Raji (cell line): ENCODE measurements around the gene FHIT.

ENCODE experiments used
- POLR2A ChIP-seq: IDR thresholded peaks from 2 replicates; pipeline ENCODE4 v1.6.1; 2011; ENCODE audit warnings: low read depth, low read length, control low read depth; ENCODE audit not compliant: insufficient read depth

FHIT gene

DNA sequence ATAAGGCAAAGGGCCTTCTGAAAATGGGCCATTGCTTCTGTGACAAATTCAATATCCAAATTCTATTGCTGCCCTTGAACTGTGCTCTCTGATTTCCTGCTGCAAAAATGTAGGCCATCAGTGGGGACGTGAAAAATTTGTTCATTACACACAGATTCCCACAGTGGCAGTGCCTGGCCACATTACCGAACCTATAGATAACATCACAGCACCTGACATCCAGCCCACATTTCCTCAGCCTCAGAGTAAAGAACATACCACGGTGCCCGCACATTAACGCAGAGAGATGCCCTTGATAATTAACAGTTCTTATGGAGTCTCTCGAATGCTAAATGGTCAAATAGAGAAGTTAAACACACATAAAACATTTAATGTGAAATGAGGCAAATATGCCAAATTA is 1269.9 kb downstream of the FHIT start:
- TF ChIP-seq POLR2A = no peak

DNA sequence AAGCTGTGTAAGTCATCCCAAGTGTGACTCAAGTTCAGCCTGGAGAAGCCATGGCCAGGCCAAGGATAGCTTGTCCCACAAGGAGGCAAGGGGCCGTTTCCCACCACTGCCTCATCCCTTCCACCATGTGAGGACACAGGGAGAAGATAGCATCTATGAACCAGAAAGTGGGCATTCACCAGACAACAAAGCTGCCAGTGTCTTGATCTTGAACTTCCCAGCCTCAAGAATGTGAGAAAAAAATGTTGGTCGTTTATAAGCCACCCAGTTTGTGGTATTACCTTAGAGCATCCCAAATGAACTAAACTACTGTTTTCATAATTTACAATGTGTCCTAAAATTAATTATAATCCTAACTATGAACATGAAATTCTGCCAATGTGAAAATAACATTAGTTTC is 1270.7 kb downstream of the FHIT start:
- TF ChIP-seq POLR2A = no peak

DNA sequence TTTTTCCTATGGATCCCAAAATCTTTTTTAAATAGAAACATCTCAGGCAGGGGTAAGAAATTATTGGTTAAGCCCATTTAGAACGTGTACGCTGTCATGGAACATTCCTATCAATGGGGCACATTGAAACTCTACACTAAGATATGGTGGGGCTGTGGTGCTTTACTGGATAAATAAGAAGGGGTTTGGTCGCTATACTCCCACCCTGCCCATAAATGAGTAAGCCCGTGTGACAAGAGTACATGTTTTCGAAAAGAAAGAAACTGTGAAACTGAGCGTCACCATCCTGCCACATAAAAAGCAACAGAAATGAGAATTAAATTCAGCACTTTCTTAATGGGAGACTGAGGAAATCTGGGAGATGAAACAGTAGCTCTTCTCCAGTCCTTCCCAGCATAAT is 1271.7 kb downstream of the FHIT start:
- no peak for TF ChIP-seq POLR2A

DNA sequence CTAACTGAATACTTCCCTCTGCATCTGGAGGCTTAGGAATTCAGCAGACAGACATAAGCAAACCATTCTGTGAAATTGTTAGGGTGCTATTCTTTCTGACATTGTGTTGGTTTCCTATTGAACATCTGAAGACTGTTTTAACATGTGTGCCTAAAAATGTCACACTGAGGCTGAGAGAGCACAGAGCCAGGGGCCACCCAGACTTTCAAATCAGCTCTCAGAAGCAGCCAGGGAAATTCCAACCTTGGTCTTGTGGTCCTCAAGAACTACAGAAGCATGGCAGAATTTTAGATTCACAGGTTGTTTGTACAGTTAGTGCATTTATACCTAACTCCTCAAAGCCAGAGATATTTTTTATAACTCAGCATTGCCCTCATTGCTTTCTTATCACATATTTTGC is 1272.3 kb downstream of the FHIT start:
- no peak for TF ChIP-seq POLR2A

DNA sequence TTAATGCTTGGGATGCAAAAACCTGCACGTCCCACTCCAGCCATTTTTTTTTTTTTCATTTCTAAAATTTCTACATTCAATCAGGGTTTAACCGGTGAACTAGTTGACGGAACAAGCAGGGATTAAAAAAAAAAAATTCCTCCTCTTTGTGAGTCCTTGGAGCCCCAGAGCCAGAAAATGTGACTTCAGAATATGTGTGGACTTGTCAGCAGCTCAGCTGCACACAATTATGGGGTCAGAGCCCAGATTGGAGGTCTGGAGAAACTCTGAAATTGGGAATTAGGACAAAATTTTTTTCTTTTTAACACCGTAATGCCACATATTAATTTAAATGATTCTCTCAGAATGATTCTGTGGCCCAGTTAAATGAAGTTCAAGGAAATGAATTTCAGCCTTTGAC is 1280.5 kb downstream of the FHIT start:
- no peak for TF ChIP-seq POLR2A

DNA sequence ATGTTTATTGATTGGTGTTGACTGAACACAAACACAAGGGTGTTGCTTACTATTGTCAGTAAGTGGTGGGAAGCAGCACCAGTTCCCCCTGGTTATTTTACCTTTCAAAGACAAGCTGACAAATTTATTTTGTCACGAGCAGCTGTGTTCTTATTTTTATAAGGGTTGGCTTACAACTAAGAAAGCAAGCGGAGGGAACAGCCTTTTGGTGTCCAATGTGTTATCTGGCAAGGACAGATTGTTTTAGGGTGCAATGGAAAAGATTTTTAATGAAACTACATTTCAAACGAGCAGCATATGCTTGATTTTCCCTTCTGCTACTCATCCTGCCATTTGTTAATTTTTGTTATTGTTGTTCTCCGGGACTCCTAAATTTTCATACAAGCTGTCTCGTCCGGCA is 1280.9 kb downstream of the FHIT start:
- no peak for TF ChIP-seq POLR2A

DNA sequence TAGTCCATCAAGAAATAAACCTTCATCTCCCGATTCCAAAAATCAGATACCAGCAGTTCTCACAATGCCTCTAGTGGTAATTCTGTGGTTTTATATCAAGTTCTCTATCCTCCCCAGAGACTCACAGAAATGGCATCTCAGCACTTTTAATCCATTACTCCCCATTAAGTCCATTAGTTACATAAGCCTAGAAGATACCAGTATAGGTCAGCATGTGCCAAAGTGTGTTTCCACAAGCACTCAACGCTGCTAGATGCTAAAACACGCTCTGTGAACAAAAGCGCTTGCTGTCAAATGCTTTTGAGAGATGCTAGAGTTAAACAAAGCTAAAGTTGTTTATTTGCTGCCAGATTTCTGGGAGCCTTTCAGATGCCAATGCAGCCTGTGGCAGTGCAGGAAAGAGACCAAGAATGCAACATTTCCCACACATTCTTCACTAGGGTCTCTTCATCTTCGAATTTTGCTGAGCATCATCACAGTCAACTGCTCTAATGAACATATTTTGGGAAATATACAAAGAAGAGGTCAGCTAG is 1282.7 kb downstream of the FHIT start:
- no peak for TF ChIP-seq POLR2A

DNA sequence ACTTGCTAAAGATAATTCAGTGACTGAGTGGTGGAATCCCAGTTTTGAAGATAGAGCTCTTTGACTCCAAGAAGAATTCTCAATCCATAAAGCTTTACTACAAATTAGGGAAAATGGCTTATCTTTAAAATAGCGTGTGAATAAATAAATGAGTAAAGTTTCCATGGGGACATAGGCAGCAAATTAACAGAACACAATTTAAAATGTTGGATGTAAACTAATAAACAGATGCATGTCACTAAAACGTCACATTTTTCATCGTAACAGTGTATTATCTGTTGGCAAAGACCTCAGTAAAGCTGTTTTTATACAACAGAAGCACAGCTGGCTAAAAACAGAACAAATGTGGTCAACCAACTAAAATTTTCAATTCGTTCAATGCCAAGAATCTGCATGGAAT is 1287.6 kb downstream of the FHIT start:
- no peak for TF ChIP-seq POLR2A

DNA sequence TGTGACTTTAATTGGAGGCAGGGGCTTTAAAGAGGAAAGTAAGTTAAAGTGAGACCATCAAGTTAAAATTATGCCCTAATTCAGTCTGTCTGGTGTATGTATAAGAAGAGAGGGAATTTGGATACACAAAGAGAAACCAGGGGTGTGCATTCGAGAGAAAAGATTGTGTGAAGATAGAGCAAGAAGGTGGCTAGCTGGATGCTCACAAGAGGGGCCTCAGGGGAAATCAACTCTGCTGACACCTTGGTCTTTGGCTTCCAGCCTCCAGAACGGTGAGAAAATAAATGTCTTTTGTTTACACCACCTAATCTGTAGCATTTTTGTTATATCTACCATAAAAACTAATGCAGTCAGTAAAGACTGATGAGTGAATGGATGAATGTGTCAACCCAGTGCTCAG is 1294.1 kb downstream of the FHIT start:
- no peak for TF ChIP-seq POLR2A

DNA sequence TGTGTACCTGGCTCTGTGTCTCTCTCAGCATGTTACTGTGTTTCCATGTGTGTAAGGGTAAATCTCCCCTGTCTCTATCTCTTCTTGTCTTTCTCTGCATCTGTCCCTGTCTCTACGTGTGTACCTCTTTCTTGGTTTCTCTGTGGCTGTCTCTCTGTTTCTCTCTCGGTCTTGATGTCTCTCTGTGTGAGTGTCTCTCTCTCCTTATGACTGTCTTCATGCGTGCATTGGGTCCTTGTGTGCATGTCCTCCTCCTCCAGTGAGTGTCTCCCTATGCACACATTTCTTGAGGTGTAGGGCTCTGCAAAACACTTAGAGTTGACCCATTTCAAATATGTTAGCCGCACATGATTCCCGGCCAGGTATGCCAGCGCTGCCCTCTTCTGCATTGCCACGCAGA is 1298.1 kb downstream of the FHIT start:
- no peak for TF ChIP-seq POLR2A

DNA sequence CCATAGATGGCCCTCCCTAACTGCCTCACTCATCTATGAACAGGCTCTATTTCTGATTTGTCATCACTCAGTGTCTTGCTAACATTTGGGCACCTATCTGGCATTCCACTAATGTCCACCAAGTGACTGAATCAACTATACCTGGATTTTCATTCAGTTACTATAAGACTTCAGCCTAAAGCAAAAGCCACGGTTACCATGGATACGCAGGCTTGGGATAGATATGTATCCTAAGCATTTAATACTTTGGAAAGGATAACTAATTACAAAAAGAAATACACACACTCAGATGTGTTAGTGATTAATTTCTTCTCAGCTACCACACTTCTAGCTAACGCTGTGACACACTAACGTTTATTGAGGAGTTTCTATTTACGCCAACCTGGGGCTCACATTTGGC is 1301.9 kb downstream of the FHIT start:
- TF ChIP-seq POLR2A = no peak

DNA sequence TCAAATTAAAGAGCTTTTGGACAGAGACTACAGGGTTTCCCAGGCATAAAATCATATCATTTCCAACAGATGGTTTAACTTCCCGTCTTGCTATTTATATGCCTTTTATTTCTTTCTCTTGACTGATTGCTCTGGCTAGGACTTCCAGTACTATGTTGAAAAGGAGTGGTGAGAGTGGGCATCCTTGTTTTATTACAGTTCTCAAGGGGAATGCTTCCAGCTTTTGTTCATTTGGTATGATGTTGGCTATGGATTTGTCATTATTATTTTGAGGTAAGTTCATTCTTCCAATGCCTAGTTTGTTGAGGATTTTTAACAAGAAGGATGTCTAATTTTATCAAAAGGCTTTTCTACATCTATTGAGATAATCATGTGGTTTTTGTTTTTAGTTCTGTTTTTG is 1304.9 kb downstream of the FHIT start:
- TF ChIP-seq POLR2A = no peak

DNA sequence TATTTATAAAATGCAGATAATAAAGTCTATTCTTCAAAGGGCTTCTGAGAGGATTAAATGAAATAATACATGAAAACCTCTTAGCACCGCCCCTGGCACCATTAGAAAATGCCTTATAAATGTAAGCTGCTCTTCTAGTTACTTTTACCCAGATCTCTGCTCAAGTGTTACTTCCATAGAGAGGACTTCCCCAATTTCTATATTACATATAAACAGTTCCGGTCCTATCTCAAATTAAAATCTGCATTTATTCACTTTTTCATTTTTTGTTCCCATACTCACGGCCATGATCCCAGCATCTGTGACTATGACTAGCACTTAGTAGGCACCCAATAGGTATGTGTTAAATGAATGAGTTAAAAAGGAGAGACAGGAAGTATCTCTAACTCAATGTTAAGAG is 1310.5 kb downstream of the FHIT start:
- no peak for TF ChIP-seq POLR2A

DNA sequence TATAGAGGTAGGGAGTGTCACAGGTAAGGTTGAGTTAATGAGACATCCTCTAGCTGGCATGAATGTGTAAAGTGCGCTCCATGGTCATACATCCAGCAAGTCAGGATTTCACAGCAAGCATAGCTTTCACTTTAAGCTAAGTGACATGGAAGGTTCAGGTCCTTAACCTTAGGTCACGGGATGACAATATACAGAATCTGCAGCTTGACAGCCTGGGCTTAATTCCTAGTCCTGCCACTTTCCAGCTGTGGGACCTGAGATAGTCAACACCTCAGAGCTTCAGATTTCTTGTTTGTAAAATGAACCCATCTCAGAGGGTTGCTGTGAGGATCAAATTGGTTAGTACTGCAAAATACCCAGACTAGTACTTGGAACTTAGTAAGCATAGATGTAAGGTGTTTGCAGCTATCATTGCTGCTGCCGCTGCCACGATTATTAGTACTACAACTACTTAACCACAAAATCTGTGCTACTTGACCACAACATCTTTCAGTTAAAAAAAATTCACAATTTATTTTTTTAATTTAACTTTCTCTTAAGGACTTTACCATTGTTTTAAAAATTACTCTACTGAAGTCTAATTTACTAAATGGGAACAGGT is 1311.3 kb downstream of the FHIT start:
- TF ChIP-seq POLR2A = no peak

DNA sequence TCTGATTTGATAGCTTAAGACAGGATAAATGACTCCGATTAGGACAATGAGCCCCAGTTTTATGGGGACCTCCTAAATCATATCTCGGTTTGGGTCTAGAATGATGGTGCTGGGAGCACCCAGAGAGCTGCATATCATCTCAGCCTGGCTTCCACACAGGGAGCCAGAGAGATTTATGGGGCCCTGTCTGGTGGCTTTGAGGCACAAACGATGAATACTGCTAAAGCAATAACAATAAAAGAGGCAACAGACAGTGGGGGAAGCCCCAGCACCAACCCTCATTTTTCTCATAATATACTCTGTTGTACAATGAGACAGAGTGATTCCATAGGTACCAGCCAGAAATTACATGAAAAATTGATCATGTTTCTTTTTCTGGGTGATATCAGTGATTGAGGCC is 1312.4 kb downstream of the FHIT start:
- TF ChIP-seq POLR2A = no peak

DNA sequence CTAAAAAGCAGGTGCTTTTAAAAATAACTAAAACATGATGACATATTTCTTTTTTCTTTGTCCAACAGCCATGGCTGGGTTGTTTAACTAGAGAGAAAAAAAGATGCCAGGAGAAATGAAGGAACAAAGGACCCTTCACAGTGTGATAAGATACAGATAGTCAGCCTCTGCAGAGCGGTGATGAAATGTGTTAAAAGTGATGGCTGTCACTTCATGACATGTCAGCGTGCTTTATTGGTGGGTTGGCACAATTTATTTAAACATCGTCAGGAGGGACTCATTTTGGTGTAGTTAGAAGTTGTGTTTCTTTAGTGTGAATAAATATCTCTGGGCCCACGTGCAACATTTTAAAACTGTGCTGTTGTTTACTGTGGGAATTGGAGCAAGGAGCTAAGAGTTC is 1314.1 kb downstream of the FHIT start:
- no peak for TF ChIP-seq POLR2A

DNA sequence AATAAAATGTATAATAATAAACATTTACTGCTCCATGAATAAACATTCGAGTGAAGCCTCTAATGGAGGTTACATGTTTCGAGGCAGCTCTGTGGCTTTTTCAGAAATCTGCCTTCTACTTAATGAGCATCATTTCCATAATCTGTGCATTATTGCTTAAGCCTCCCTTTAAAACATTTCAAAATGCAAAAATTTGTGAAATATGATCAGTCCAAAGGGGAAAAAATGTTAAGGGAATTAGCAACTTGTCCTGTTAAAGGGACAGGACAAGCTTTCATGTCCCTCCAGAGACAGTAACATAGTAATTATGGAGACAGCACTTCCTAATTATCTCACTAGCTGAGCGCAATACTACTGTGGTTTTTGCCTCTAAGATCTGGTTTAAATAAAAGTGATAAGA is 1314.8 kb downstream of the FHIT start:
- no peak for TF ChIP-seq POLR2A

DNA sequence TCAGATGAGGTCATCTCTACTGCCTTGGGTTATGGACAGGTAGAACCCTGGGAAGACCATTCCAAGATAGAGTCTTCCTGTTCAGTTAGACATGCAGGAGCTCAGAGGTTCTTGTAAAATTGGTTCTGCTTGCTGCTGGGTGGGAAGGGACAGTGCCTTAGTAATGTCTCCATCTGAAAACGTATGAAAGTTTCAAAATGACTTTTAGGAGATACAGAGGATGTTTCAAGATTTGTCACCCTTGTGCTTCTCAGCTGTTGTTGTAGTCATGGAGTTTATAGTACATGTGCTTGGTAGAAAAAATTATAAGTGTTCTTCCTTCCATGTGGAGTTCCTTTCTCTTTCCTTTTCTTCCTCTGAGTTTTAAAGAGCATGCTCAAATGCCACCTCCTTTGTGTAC is 1316.2 kb downstream of the FHIT start:
- no peak for TF ChIP-seq POLR2A

DNA sequence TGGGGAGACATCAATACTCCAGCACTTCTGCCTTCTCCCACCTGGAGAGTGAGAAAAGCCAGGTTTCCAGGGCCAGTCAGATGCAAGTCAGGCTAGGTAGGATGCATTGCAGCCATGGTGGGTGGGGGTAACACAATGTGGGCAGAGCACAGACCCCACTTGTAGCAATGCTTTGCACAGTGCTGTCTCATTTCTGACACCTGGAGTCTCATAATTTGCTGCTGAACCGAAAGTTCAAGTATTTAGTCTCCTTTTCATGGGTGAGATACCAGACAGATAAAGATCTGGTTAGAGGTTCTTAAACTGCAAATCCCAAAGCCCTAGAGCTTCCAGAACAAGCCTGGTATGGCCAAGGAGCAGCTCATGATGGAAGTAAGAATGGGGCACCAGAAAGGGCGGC is 1321.1 kb downstream of the FHIT start:
- no peak for TF ChIP-seq POLR2A
